Caco-2 (cell line): ENCODE results near the gene P2RY6. TPM values are rescaled to one million over a fixed set of nuclear protein-coding genes. Genes with fewer than 3 reads are reported as not detected.

Experiments used
- BruUV-seq: library from RNA; stranded (reverse); fragments of 400-500 nt; replicated peaks from 2 replicates; lab custom pipeline; 2021; lab: Mats Ljungman, UMichigan
- CTCF ChIA-PET: fragments of 300-600 bp; sonication (Branson Sonifier 250); formaldehyde crosslinking; loops from one replicate; lab custom pipeline; 2022; ENCODE audit warnings: antibody characterized with exemption; lab: Charles Lee
- POLR2A ChIA-PET: fragments of 300-600 bp; sonication (Branson Sonifier 250); formaldehyde crosslinking; loops from one replicate; lab custom pipeline; 2022; ENCODE audit warnings: antibody characterized with exemption; lab: Charles Lee
- DNase-seq, 2 experiments: peaks; one replicate each; pipeline versions ENCODE4 v3.0.0 to v3.0.0-alpha.2; 2020 to 2022
- H3K27me3 ChIP-seq: replicated peaks from 2 replicates; pipeline ENCODE4 v1.6.0; 2011; ENCODE audit warnings: low read length; ENCODE audit not compliant: control insufficient read depth, insufficient read depth
- H3K36me3 ChIP-seq: 2 replicates; pipeline ENCODE4 v1.5.1; 2011; ENCODE audit warnings: low read length; ENCODE audit not compliant: control insufficient read depth, insufficient read depth
- H3K4me1 ChIP-seq: fragments of 250-450 bp; sonication (Bioruptor Pico); 2 replicates; pipeline ENCODE4 v1.5.1; 2020; ENCODE audit warnings: mild to moderate bottlenecking
- H3K4me3 ChIP-seq: 2 replicates; pipeline ENCODE4 v1.5.1; 2011; ENCODE audit warnings: low read depth, mild to moderate bottlenecking, control low read depth, low read length
- H3K9me3 ChIP-seq: fragments of 250-450 bp; sonication (Bioruptor Pico); 2 replicates; pipeline ENCODE4 v1.5.1; 2020; ENCODE audit warnings: mild to moderate bottlenecking, moderate library complexity
- H3K27ac Mint-ChIP-seq: one replicate; pipeline ENCODE4 v1.8.0; 2022; ENCODE audit warnings: mixed read lengths; ENCODE audit not compliant: unreplicated experiment
- H3K27me3 Mint-ChIP-seq: one replicate; pipeline ENCODE4 v1.8.0; 2022; ENCODE audit warnings: mixed read lengths; ENCODE audit not compliant: insufficient read depth, unreplicated experiment
- H3K36me3 Mint-ChIP-seq: one replicate; pipeline ENCODE4 v1.8.0; 2022; ENCODE audit warnings: mild to moderate bottlenecking, mixed read lengths; ENCODE audit not compliant: insufficient read depth, unreplicated experiment
- H3K4me1 Mint-ChIP-seq: one replicate; pipeline ENCODE4 v1.8.0; 2022; ENCODE audit warnings: low read depth, mixed read lengths; ENCODE audit not compliant: unreplicated experiment
- H3K4me3 Mint-ChIP-seq: one replicate; pipeline ENCODE4 v1.8.0; 2022; ENCODE audit warnings: mild to moderate bottlenecking, moderate library complexity, mixed read lengths; ENCODE audit not compliant: unreplicated experiment
- H3K9me3 Mint-ChIP-seq: one replicate; pipeline ENCODE4 v1.8.0; 2022; ENCODE audit warnings: mixed read lengths; ENCODE audit not compliant: unreplicated experiment
- intact Hi-C: fragments of 100-400 bp; cut with micrococcal nuclease; formaldehyde crosslinking; loops from one replicate; pipeline ENCODE4 v1.10.0; 2022; ENCODE audit not compliant: unreplicated experiment
- total RNA-seq: library from RNA; stranded (reverse); gene quantifications from 2 replicates; pipeline ENCODE4 v1.2.3, GENCODE V29; 2022
- TF ChIP-seq, protein P1 (sequence below), 2 experiments: fragments of 200-600 bp in 1 of 2; IDR thresholded peaks; 1 replicate in 1 of 2; 2 replicates in 1 of 2; pipeline versions ENCODE4 v1.5.1 to v1.8.0; 2011 to 2022; ENCODE audit warnings: antibody characterized with exemption in 1 of 2, control low read depth in 1 of 2, inconsistent platforms in 1 of 2, low read depth in 1 of 2, low read length in 1 of 2, mild to moderate bottlenecking in 1 of 2, moderate library complexity in 1 of 2; ENCODE audit not compliant: insufficient read depth in 1 of 2, severe bottlenecking in 1 of 2, unreplicated experiment in 1 of 2

Gene P2RY6
- total RNA-seq, 1 experiment from 2014 or later = 55.7 TPM

DNA sequence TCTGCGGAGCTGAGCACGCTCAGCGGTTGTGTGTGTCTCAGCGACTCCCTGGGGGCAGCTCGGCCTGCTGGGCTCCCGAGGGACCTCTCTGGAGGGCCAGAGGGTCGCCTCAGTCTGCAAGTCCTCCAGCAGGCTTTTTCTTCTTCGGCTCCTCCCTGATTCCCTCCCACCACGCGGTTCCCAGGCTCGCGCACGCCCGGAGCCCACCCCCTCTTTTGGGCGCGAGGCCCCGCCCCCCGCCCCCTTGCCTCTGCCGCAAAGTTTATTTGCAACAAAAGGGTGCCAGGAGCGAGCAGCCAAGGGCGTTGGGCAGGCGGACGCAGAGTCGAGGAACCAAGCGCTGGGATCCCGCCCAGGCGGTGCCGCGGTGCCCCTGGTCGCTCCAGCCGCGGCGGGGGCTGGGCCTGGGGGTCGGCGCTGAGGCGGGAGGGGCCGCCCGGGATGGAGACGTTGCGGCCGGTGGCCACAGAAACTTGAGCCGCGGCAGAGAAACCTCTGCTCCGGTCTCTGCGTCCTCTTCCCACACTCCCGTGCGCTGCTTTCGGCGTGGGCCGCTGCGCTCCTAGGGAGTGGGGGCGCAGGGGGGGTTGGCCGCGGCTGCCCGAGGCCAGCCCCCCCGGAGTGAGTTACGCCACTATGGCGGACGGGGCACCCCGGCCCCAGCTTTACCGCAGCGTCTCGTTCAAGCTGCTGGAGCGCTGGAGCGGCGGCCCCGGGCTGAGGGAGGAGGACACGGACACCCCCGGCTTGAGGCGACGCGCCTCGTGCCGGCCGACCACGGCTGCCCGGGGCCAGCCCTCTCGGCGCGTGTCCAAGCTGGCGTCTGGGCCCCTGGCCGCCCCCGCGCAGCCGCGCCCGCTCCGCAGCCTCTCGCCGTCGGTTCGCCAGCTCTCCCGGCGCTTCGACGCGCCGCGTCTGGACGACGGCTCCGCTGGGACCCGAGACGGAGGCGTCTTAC lies 36.1 kb downstream of the P2RY6 start, which contains the start of gene ARHGEF17:
Gene ARHGEF17 (plus strand): TSS at position 274 of the 958 bp plus-strand sequence. CDS start 363 bp downstream, at position 637.
- Mint-ChIP-seq H3K27ac (peak within 1 kb of the TSS; percentile 87), H3K9me3 (no peaks in the 10 kb centered on the region), H3K4me3 (peak within 1 kb of the TSS; percentile 76), H3K36me3 (peaks cover 48% of the 10 kb centered on the region), H3K4me1 (peaks cover 34% of the 10 kb centered on the region), H3K27me3 (no peaks in the 10 kb centered on the region)
- TF ChIP-seq, protein P1, sequence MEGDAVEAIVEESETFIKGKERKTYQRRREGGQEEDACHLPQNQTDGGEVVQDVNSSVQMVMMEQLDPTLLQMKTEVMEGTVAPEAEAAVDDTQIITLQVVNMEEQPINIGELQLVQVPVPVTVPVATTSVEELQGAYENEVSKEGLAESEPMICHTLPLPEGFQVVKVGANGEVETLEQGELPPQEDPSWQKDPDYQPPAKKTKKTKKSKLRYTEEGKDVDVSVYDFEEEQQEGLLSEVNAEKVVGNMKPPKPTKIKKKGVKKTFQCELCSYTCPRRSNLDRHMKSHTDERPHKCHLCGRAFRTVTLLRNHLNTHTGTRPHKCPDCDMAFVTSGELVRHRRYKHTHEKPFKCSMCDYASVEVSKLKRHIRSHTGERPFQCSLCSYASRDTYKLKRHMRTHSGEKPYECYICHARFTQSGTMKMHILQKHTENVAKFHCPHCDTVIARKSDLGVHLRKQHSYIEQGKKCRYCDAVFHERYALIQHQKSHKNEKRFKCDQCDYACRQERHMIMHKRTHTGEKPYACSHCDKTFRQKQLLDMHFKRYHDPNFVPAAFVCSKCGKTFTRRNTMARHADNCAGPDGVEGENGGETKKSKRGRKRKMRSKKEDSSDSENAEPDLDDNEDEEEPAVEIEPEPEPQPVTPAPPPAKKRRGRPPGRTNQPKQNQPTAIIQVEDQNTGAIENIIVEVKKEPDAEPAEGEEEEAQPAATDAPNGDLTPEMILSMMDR (IDR thresholded peaks at IDR 0.05; ENCODE audit: insufficient read depth in 1 of 2, low read depth in 1 of 2, low read length in 1 of 2, severe bottlenecking in 1 of 2, unreplicated experiment in 1 of 2) = no peak
- Histone ChIP-seq H3K27me3 (no peaks in the 10 kb centered on the region), H3K9me3 (no peaks in the 10 kb centered on the region), H3K36me3 (no peaks in the 10 kb centered on the region; the same call in 1 of the 2 replicates), H3K4me3 (peak within 1 kb of the TSS; percentile 94), H3K4me1 (peaks cover 39% of the 10 kb centered on the region)
- BruUV-seq = TSS peak; percentile 27
- ChIA-PET POLR2A (interaction anchor here (0.6 to 1.8 kb wide), 16 partner anchors 11 to 1444 kb away, joined by 3 to 36 read pairs (median 8); partner anchors contain the start of gene P2RY6), CTCF (interaction anchor here (0.6 to 6.0 kb wide), 38 partner anchors 9 to 583 kb away, joined by 3 to 285 read pairs (median 7); partner anchors contain the start of genes FAM168A, FCHSD2 and P2RY6)
- DNase-seq = peak; percentile 91 to 93
- intact Hi-C loops = no loop called here

DNA sequence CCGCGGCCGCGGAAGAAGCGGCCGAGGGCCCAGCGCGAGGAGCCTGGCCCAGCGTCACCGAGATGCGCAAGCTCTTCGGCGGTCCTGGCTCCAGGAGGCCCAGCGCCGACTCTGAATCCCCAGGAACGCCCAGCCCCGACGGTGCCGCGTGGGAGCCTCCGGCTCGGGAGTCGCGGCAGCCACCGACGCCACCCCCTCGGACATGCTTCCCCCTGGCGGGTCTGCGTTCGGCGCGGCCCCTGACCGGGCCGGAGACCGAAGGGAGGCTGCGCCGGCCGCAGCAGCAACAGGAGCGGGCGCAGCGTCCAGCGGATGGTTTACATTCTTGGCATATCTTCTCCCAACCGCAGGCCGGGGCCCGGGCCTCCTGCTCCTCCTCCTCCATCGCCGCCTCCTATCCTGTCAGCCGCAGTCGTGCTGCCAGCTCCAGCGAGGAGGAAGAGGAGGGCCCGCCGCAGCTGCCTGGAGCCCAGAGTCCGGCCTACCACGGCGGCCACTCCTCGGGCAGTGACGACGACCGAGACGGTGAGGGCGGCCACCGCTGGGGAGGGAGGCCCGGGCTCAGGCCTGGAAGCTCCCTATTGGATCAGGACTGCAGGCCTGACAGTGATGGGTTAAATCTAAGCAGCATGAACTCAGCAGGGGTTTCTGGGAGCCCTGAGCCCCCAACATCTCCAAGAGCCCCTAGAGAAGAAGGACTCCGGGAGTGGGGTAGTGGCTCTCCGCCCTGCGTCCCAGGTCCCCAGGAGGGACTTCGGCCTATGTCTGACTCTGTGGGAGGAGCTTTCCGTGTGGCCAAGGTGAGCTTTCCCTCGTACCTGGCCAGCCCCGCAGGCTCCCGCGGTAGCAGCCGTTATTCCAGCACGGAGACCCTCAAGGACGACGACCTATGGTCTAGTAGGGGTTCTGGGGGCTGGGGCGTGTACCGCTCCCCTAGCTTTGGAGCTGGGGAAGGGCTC lies 37.1 kb downstream of the P2RY6 start:
- H3K4me1 ChIP-seq = peaks cover 48% of the 10 kb centered on the region
- peak; percentile 93 to 94 for DNase-seq
- Mint-ChIP-seq H3K27ac (peak overlapping the region; percentile 83), H3K36me3 (peaks cover 51% of the 10 kb centered on the region), H3K4me1 (peaks cover 44% of the 10 kb centered on the region), H3K9me3 (no peaks in the 10 kb centered on the region), H3K4me3 (peak overlapping the region; percentile 76), H3K27me3 (no peaks in the 10 kb centered on the region)
- no TSS peak for BruUV-seq
- H3K36me3 ChIP-seq = no peaks in the 10 kb centered on the region; the same call in 1 of the 2 replicates
- TF ChIP-seq, protein P1 (IDR thresholded peaks at IDR 0.05; ENCODE audit: insufficient read depth in 1 of 2, low read depth in 1 of 2, low read length in 1 of 2, severe bottlenecking in 1 of 2, unreplicated experiment in 1 of 2) = no peak
- ChIA-PET CTCF (interaction anchor here (0.7 to 6.0 kb wide), 16 partner anchors 9 to 180 kb away, joined by 3 to 285 read pairs (median 6); no protein-coding TSS in a partner anchor), POLR2A (interaction anchor here (0.6 to 1.7 kb wide), 16 partner anchors 12 to 1445 kb away, joined by 3 to 16 read pairs (median 4); partner anchors contain the start of gene FCHSD2)
- peak overlapping the region; percentile 94 for H3K4me3 ChIP-seq
- intact Hi-C loops = no loop called here
- H3K9me3 ChIP-seq = no peaks in the 10 kb centered on the region
- no peaks in the 10 kb centered on the region for H3K27me3 ChIP-seq
